CD8-positive, alpha-beta memory T cell (primary cell): Measurements from ENCODE around the gene GIPC1. TPM values are rescaled to one million over a fixed set of nuclear protein-coding genes. Genes with fewer than 3 reads are reported as not detected.
A peak's percentile ranks its signal among the peaks of the same experiment; 100 is the strongest.

ENCODE experiments used
- CTCF ChIA-PET: fragments of 350-600 bp; sonication (Branson Sonifier 250); formaldehyde crosslinking; loops from one replicate; lab custom pipeline; 2021; ENCODE audit warnings: antibody characterized with exemption; lab: Charles Lee
- POLR2A ChIA-PET: fragments of 350-600 bp; sonication (Branson Sonifier 250); formaldehyde crosslinking; loops from one replicate; lab custom pipeline; 2021; ENCODE audit warnings: antibody characterized with exemption; lab: Charles Lee
- DNase-seq, 5 donors: peaks; one replicate each; pipeline versions ENCODE4 v3.0.0 to v3.0.0-alpha.2; 2020 to 2022; ENCODE audit warnings: mixed read lengths in 1 of 5
- H3K27ac ChIP-seq: one replicate; pipeline ENCODE4 v1.7.0; 2013; ENCODE audit warnings: low read depth, mild to moderate bottlenecking, low read length, moderate library complexity
- H3K27me3 ChIP-seq: 2 replicates; pipeline ENCODE4 v1.7.0; 2013; ENCODE audit warnings: low read length, mild to moderate bottlenecking; ENCODE audit not compliant: insufficient read depth, poor library complexity, severe bottlenecking
- H3K36me3 ChIP-seq: 2 replicates; pipeline ENCODE4 v1.7.0; 2013; ENCODE audit warnings: mild to moderate bottlenecking, low read length, moderate library complexity; ENCODE audit not compliant: insufficient read depth
- H3K4me1 ChIP-seq: 2 replicates; pipeline ENCODE4 v1.7.0; 2013; ENCODE audit warnings: mild to moderate bottlenecking, low read length, moderate library complexity; ENCODE audit not compliant: insufficient read depth
- H3K4me3 ChIP-seq: 2 replicates; pipeline ENCODE4 v1.7.0; 2013; ENCODE audit warnings: mild to moderate bottlenecking, low read length
- H3K9me3 ChIP-seq: 2 replicates; pipeline ENCODE4 v1.7.0; 2013; ENCODE audit warnings: mild to moderate bottlenecking, low read length
- H3K27ac Mint-ChIP-seq, 8 donors: one replicate each; pipeline ENCODE4 v1.8.0; 2020 to 2021; ENCODE audit warnings: mixed read lengths in 8 of 8, mild to moderate bottlenecking in 6 of 8, inconsistent platforms in 3 of 8, moderate library complexity in 3 of 8
- H3K27me3 Mint-ChIP-seq, 2 donors: one replicate each; pipeline ENCODE4 v1.8.0; 2020 to 2021; ENCODE audit warnings: mixed read lengths in 2 of 2, mild to moderate bottlenecking in 1 of 2, moderate library complexity in 1 of 2
- H3K36me3 Mint-ChIP-seq, 3 donors: one replicate each; pipeline ENCODE4 v1.8.0; 2020 to 2021; ENCODE audit warnings: mixed read lengths in 3 of 3, inconsistent platforms in 1 of 3, mild to moderate bottlenecking in 1 of 3
- H3K4me1 Mint-ChIP-seq, 3 donors: one replicate each; pipeline ENCODE4 v1.8.0; 2020 to 2021; ENCODE audit warnings: mixed read lengths in 3 of 3, inconsistent platforms in 1 of 3, mild to moderate bottlenecking in 1 of 3
- H3K4me3 Mint-ChIP-seq, 7 donors: one replicate each; pipeline ENCODE4 v1.8.0; 2020 to 2021; ENCODE audit warnings: mixed read lengths in 7 of 7, mild to moderate bottlenecking in 6 of 7, moderate library complexity in 4 of 7, inconsistent platforms in 2 of 7
- H3K9me3 Mint-ChIP-seq, 5 donors: one replicate each; pipeline ENCODE4 v1.8.0; 2020 to 2022; ENCODE audit warnings: mixed read lengths in 5 of 5, mild to moderate bottlenecking in 3 of 5, moderate library complexity in 2 of 5, inconsistent platforms in 1 of 5
- polyA plus RNA-seq: library from polyadenylated mRNA; unstranded; fragments of 300-500 nt; fragmentation: Illumina TruSeq; gene quantifications from one replicate; pipeline ENCODE4 v1.2.3, GENCODE V29; 2021
- total RNA-seq, 2 experiments: library from RNA; stranded (reverse); gene quantifications; one replicate each; pipeline ENCODE4 v1.2.3, GENCODE V29; 2021

GIPC1 gene
- total and polyA plus RNA-seq, 3 experiments from 2014 or later: 32.7 to 43.4 (median 36.7) TPM

GRCh38 chr19:14474827-14475226, 21.1 kb downstream of the GIPC1 start:
- Mint-ChIP-seq H3K4me1 (peaks cover 20 to 44% (median 30%) of the 10 kb centered on the region in 3 donors), H3K27me3 (peaks cover 19 to 25% of the 10 kb centered on the region in 2 donors), H3K9me3 (no peaks in the 10 kb centered on the region), H3K27ac (peak overlapping the region in 4 of 8 donors; percentile 2 to 61 (median 20)), H3K4me3 (peak overlapping the region in 5 of 7 donors; percentile 23 to 54 (median 44)), H3K36me3 (peaks cover 2 to 24% (median 7%) of the 10 kb centered on the region in 3 donors)
- POLR2A ChIA-PET: no interaction called here
- Histone ChIP-seq H3K27me3 (peaks cover 23% of the 10 kb centered on the region), H3K36me3 (no peaks in the 10 kb centered on the region), H3K27ac (no peak overlapping the region), H3K4me3 (no peak overlapping the region), H3K9me3 (no peaks in the 10 kb centered on the region), H3K4me1 (peaks cover 33% of the 10 kb centered on the region)
- CTCF ChIA-PET: interaction anchor here (0.7 to 1.1 kb wide), 4 partner anchors 10 to 338 kb away, joined by 3 to 4 read pairs (median 3); partner anchors contain the start of gene ASF1B
- DNase-seq: no peak

GRCh38 chr19:14473978-14474578, 21.8 kb downstream of the GIPC1 start:
- H3K27me3 Mint-ChIP-seq: peaks cover 19 to 25% of the 10 kb centered on the region in 2 donors
- DNase-seq: no peak
- CTCF ChIA-PET: interaction anchor here (2.2 to 2.7 kb wide), 2 partner anchors 14 to 337 kb away, joined by 13 to 15 read pairs; partner anchors contain the start of gene ASF1B
- H3K4me1 Mint-ChIP-seq: peaks cover 20 to 44% (median 30%) of the 10 kb centered on the region in 3 donors
- H3K9me3 ChIP-seq: no peaks in the 10 kb centered on the region
- H3K27me3 ChIP-seq: peaks cover 23% of the 10 kb centered on the region
- POLR2A ChIA-PET: no interaction called here
- H3K36me3 Mint-ChIP-seq: peaks cover 2 to 31% (median 7%) of the 10 kb centered on the region in 3 donors
- H3K4me3 Mint-ChIP-seq: peak overlapping the region in 5 of 7 donors; percentile 14 to 64 (median 51)
- no peak overlapping the region for H3K4me3 ChIP-seq
- H3K4me1 ChIP-seq: peaks cover 33% of the 10 kb centered on the region
- H3K27ac ChIP-seq: no peak overlapping the region
- H3K9me3 Mint-ChIP-seq: no peaks in the 10 kb centered on the region
- H3K36me3 ChIP-seq: no peaks in the 10 kb centered on the region
- peak overlapping the region in 3 of 8 donors; percentile 16 to 61 (median 23) for H3K27ac Mint-ChIP-seq

GRCh38 chr19:14473073-14473977, 22.6 kb downstream of the GIPC1 start:
- peaks cover 2 to 33% (median 7%) of the 10 kb centered on the region in 3 donors for H3K36me3 Mint-ChIP-seq
- peaks cover 23% of the 10 kb centered on the region for H3K27me3 ChIP-seq
- H3K9me3 ChIP-seq: no peaks in the 10 kb centered on the region
- H3K27ac ChIP-seq: no peak overlapping the region
- H3K4me3 ChIP-seq: no peak overlapping the region
- peaks cover 3% of the 10 kb centered on the region for H3K36me3 ChIP-seq
- peak overlapping the region in 2 of 8 donors; percentile 10 to 34 for H3K27ac Mint-ChIP-seq
- H3K4me1 Mint-ChIP-seq: peaks cover 20 to 44% (median 30%) of the 10 kb centered on the region in 3 donors
- H3K27me3 Mint-ChIP-seq: peaks cover 19 to 25% of the 10 kb centered on the region in 2 donors
- peaks cover 33% of the 10 kb centered on the region for H3K4me1 ChIP-seq
- H3K4me3 Mint-ChIP-seq: peak overlapping the region in 6 of 7 donors; percentile 50 to 85 (median 65)
- POLR2A ChIA-PET: interaction anchor here (0.5 to 0.7 kb wide), 3 partner anchors 7 to 55 kb away, joined by 3 to 5 read pairs (median 3); no protein-coding TSS in a partner anchor
- no peaks in the 10 kb centered on the region for H3K9me3 Mint-ChIP-seq
- CTCF ChIA-PET: interaction anchor here (0.6 to 2.7 kb wide), 23 partner anchors 8 to 348 kb away, joined by 3 to 18 read pairs (median 4); partner anchors contain the start of genes ASF1B and PKN1
- peak in 1 of 5 donors; percentile 12 for DNase-seq

GRCh38 chr19:14472202-14472938, 23.6 kb downstream of the GIPC1 start:
- H3K27ac ChIP-seq: no peak overlapping the region
- CTCF ChIA-PET: interaction anchor here (0.6 to 2.7 kb wide), 27 partner anchors 9 to 347 kb away, joined by 3 to 18 read pairs (median 4); partner anchors contain the start of genes ASF1B and PKN1
- peaks cover 20 to 44% (median 30%) of the 10 kb centered on the region in 3 donors for H3K4me1 Mint-ChIP-seq
- peaks cover 19 to 25% of the 10 kb centered on the region in 2 donors for H3K27me3 Mint-ChIP-seq
- H3K4me3 ChIP-seq: peak overlapping the region; percentile 47
- peak overlapping the region in 6 of 7 donors; percentile 50 to 85 (median 65) for H3K4me3 Mint-ChIP-seq
- no peaks in the 10 kb centered on the region for H3K9me3 ChIP-seq
- DNase-seq: peak; percentile 76 to 88 (median 83)
- peaks cover 11% of the 10 kb centered on the region for H3K36me3 ChIP-seq
- H3K27ac Mint-ChIP-seq: no peak overlapping the region
- peaks cover 33% of the 10 kb centered on the region for H3K4me1 ChIP-seq
- no peaks in the 10 kb centered on the region for H3K9me3 Mint-ChIP-seq
- POLR2A ChIA-PET: interaction anchor here (0.5 to 0.9 kb wide), 3 partner anchors 8 to 336 kb away, joined by 3 read pairs; partner anchors contain the start of gene ASF1B
- H3K36me3 Mint-ChIP-seq: peaks cover 2 to 37% (median 7%) of the 10 kb centered on the region in 3 donors
- H3K27me3 ChIP-seq: peaks cover 23% of the 10 kb centered on the region

- peak overlapping the region in 3 of 8 donors; percentile 17 to 43 (median 21) for H3K27ac Mint-ChIP-seq
- ChIA-PET POLR2A (interaction anchor here (0.5 to 0.9 kb wide), 2 partner anchors 101 to 335 kb away, joined by 3 read pairs; partner anchors contain the start of gene ASF1B), CTCF (interaction anchor here (0.8 to 2.7 kb wide), 15 partner anchors 12 to 335 kb away, joined by 3 to 18 read pairs (median 5); partner anchors contain the start of genes ASF1B and PKN1)
- peaks cover 17 to 25% of the 10 kb centered on the region in 2 donors for H3K27me3 Mint-ChIP-seq
- Histone ChIP-seq H3K4me3 (no peak overlapping the region), H3K9me3 (no peaks in the 10 kb centered on the region), H3K36me3 (peaks cover 11% of the 10 kb centered on the region), H3K27ac (no peak overlapping the region), H3K4me1 (peaks cover 33% of the 10 kb centered on the region), H3K27me3 (peaks cover 23% of the 10 kb centered on the region)
- DNase-seq: no peak
- peaks cover 19 to 41% (median 27%) of the 10 kb centered on the region in 3 donors for H3K4me1 Mint-ChIP-seq
- H3K4me3 Mint-ChIP-seq: peak overlapping the region in 4 of 7 donors; percentile 19 to 69 (median 63)
- no peaks in the 10 kb centered on the region for H3K9me3 Mint-ChIP-seq
- peaks cover 2 to 43% (median 5%) of the 10 kb centered on the region in 3 donors for H3K36me3 Mint-ChIP-seq
Observed at GRCh38 chr19:14471436-14472187, 24.3 kb downstream of the GIPC1 start.

- H3K9me3 Mint-ChIP-seq: no peaks in the 10 kb centered on the region
- peaks cover 9 to 16% of the 10 kb centered on the region in 2 donors for H3K27me3 Mint-ChIP-seq
- Histone ChIP-seq H3K4me3 (no peak overlapping the region), H3K4me1 (peaks cover 24% of the 10 kb centered on the region), H3K36me3 (peaks cover 11% of the 10 kb centered on the region), H3K9me3 (no peaks in the 10 kb centered on the region), H3K27me3 (peaks cover 23% of the 10 kb centered on the region), H3K27ac (no peak overlapping the region)
- no peak overlapping the region for H3K27ac Mint-ChIP-seq
- POLR2A ChIA-PET: no interaction called here
- peaks cover 11 to 27% (median 14%) of the 10 kb centered on the region in 3 donors for H3K4me1 Mint-ChIP-seq
- H3K4me3 Mint-ChIP-seq: no peak overlapping the region
- no peak for DNase-seq
- CTCF ChIA-PET: no interaction called here
- H3K36me3 Mint-ChIP-seq: peaks cover 0 to 54% (median 2%) of the 10 kb centered on the region in 3 donors
Observed at GRCh38 chr19:14470031-14470876, 25.7 kb downstream of the GIPC1 start.
